ENCODE measurements around the gene MAP7. TPM values are rescaled to one million over a fixed set of nuclear protein-coding genes. Genes with fewer than 3 reads are reported as not detected.
"Not testable (repeated sequence)": the region's sequence is repeated elsewhere in the genome, so short reads cannot be mapped to it uniquely, and the experiment has no call there.

Gene MAP7
- total RNA-seq, 2 donors from 2014 or later, result 69.4 to 74.3 TPM

DNA sequence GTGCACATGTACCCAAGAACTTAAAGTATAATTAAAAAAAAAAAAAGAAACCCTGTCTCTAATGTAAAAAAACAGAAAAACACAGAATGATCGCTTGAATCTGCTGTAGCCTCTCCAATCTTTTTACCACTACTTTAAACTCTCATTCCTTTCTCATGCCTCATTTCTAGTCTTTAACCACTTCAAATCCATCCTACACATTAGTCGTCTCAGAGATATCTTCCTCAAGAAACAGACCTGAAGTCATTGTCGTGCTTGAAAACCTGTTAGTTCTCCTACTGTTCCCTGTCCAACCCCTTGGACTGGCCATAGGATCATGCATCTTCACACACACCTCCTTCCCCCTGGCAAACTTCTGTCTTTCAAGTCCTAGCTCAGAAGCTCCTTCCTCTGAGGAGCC lies 148.5 kb downstream of the MAP7 start:
- H3K9ac ChIP-seq (ENCODE audit: low read depth in 2 of 2, low read length in 2 of 2), result no peak overlapping the region
- no peaks in the 10 kb centered on the region for H3K36me3 ChIP-seq
- no peak overlapping the region for H3K4me3 ChIP-seq
- no peaks in the 10 kb centered on the region for H3K27me3 ChIP-seq
- DNase-seq, result no peak
- H3K9me3 ChIP-seq, result no peaks in the 10 kb centered on the region
- intact Hi-C loops (cut with DNase I), result no loop called here
- TF ChIP-seq, protein P1, sequence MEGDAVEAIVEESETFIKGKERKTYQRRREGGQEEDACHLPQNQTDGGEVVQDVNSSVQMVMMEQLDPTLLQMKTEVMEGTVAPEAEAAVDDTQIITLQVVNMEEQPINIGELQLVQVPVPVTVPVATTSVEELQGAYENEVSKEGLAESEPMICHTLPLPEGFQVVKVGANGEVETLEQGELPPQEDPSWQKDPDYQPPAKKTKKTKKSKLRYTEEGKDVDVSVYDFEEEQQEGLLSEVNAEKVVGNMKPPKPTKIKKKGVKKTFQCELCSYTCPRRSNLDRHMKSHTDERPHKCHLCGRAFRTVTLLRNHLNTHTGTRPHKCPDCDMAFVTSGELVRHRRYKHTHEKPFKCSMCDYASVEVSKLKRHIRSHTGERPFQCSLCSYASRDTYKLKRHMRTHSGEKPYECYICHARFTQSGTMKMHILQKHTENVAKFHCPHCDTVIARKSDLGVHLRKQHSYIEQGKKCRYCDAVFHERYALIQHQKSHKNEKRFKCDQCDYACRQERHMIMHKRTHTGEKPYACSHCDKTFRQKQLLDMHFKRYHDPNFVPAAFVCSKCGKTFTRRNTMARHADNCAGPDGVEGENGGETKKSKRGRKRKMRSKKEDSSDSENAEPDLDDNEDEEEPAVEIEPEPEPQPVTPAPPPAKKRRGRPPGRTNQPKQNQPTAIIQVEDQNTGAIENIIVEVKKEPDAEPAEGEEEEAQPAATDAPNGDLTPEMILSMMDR (IDR thresholded peaks at IDR 0.05), result no peak
- no peaks in the 10 kb centered on the region for H3K4me1 ChIP-seq
- no peak overlapping the region for H3K27ac ChIP-seq

DNA sequence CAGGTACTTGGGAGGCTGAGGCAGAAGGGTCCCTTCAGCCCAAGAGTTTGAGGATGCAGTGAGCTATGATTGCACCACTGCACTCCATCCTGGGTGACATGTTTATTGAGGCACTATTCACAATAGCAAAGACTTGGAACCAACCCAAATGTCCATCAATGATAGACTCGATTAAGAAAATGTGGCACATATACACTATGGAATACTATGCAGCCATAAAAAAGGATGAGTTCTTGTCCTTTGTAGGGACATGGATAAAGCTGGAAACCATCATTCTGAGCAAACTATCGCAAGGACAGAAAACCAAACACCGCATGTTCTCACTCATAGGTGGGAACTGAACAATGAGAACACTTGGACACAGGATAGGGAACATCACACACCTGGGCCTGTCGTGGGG lies 149.0 kb downstream of the MAP7 start:
- H3K9ac ChIP-seq (ENCODE audit: low read depth in 2 of 2, low read length in 2 of 2); H3K4me3 ChIP-seq; DNase-seq; H3K36me3 ChIP-seq; H3K27me3 ChIP-seq; H3K4me1 ChIP-seq; H3K27ac ChIP-seq; intact Hi-C loops (cut with DNase I); H3K9me3 ChIP-seq: not testable (repeated sequence)

DNA sequence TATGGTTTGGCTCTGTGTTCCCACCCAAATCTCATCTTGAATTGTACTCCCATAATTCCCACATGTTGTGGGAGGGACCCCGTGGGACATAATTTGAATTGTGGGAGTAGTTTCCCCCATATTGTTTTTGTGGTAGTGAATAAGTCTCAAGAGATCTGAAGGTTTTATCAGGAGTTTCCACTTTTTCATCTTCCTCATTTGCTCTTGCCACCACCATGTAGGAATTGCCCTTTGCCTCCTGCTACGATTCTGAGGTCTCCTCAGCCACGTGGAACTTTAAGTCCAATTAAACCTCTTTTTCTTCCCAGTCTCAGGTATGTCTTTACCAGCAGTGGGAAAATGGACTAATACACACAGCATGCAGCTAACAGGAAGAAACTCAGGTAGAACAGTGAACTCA lies 151.8 kb downstream of the MAP7 start:
- TF ChIP-seq, protein P1 (IDR thresholded peaks at IDR 0.05), result no peak
- Histone ChIP-seq H3K27me3 (no peaks in the 10 kb centered on the region), H3K4me1 (no peaks in the 10 kb centered on the region), H3K9ac (ENCODE audit: low read depth in 2 of 2, low read length in 2 of 2) (no peak overlapping the region), H3K36me3 (no peaks in the 10 kb centered on the region), H3K9me3 (no peaks in the 10 kb centered on the region), H3K4me3 (no peak overlapping the region), H3K27ac (no peak overlapping the region)
- no peak for DNase-seq
- intact Hi-C loops (cut with DNase I), result no loop called here

DNA sequence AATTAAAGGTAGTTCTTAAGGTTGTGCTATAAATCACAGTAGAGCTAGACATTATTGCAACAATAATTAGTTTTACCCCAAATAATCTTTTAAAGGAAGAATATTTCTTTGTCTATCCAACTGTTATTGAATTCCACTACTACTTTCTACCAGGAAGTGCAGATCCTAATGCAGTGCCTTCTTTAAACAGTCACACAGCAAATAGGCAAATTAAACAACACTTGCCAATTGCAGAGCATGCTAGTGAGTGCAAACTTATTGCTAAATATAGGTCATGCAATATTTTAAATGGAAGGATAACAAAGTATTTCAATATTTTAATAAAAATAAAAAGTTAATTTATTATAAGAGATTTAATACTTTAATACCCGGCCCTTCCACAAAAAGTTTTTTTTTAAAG lies 153.3 kb downstream of the MAP7 start:
- no peaks in the 10 kb centered on the region for H3K27me3 ChIP-seq
- H3K36me3 ChIP-seq, result no peaks in the 10 kb centered on the region
- H3K9me3 ChIP-seq, result no peaks in the 10 kb centered on the region
- DNase-seq, result no peak
- H3K9ac ChIP-seq (ENCODE audit: low read depth in 2 of 2, low read length in 2 of 2), result no peak overlapping the region
- H3K27ac ChIP-seq, result no peak overlapping the region
- H3K4me3 ChIP-seq, result no peak overlapping the region
- H3K4me1 ChIP-seq, result no peaks in the 10 kb centered on the region
- TF ChIP-seq, protein P1 (IDR thresholded peaks at IDR 0.05), result no peak
- intact Hi-C loops (cut with DNase I), result no loop called here

DNA sequence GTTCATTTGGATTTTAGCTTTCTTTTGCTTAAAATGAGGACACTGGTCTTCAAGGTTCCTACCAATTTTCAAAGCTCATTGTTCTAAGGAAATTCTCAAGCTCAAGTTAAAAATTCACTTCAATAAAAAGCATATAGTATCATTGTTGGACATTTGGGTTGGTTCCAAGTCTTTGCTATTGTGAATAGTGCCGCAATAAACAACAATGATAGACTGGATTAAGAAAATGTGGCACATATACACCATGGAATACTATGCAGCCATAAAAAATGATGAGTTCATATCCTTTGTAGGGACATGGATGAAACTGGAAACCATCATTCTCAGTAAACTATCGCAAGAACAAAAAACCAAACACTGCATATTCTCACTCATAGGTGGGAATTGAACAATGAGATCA lies 159.3 kb downstream of the MAP7 start:
- H3K4me3 ChIP-seq; intact Hi-C loops (cut with DNase I); H3K27me3 ChIP-seq; H3K9me3 ChIP-seq; H3K36me3 ChIP-seq; DNase-seq; H3K4me1 ChIP-seq; H3K9ac ChIP-seq (ENCODE audit: low read depth in 2 of 2, low read length in 2 of 2); H3K27ac ChIP-seq: not testable (repeated sequence)

DNA sequence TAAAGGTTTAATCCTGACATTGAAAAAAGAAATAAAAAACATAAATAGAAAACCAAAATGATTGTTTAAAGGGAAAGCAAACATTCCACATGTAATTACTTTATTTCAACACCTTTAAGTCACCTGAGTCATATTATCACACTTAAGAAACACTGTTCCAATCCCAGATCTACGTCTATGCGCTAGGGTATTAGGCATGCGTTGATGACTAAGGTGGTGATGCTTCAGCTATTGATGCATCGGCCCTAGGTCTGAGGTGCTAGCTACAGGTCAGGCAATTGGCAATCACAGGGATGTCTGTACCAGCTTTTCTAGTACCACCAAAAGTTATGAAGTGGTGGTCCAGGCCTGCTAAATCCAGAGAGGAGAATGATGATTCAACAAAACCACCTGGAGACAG lies 162.9 kb downstream of the MAP7 start:
- intact Hi-C loops (cut with DNase I), result loop anchor here (10.0 kb wide), 1 partner anchor 157 kb away; no protein-coding TSS in a partner anchor
- DNase-seq, result no peak
- H3K4me1 ChIP-seq, result no peaks in the 10 kb centered on the region
- no peaks in the 10 kb centered on the region for H3K27me3 ChIP-seq
- H3K9me3 ChIP-seq, result no peaks in the 10 kb centered on the region
- no peaks in the 10 kb centered on the region for H3K36me3 ChIP-seq
- H3K27ac ChIP-seq, result no peak overlapping the region
- H3K9ac ChIP-seq (ENCODE audit: low read depth in 2 of 2, low read length in 2 of 2), result no peak overlapping the region
- TF ChIP-seq, protein P1 (IDR thresholded peaks at IDR 0.05), result no peak
- H3K4me3 ChIP-seq, result no peak overlapping the region
